Kasumi-1 (cell line): Measurements from ENCODE around the gene EIF4G1.
"Not testable (repeated sequence)": the region's sequence is repeated elsewhere in the genome, so short reads cannot be mapped to it uniquely, and the experiment has no call there.

Experiments used
- DNase-seq, 2 experiments: peaks; one replicate each; lab custom pipeline; 2025; lab: John Stamatoyannopoulos, UW

EIF4G1 gene

DNA sequence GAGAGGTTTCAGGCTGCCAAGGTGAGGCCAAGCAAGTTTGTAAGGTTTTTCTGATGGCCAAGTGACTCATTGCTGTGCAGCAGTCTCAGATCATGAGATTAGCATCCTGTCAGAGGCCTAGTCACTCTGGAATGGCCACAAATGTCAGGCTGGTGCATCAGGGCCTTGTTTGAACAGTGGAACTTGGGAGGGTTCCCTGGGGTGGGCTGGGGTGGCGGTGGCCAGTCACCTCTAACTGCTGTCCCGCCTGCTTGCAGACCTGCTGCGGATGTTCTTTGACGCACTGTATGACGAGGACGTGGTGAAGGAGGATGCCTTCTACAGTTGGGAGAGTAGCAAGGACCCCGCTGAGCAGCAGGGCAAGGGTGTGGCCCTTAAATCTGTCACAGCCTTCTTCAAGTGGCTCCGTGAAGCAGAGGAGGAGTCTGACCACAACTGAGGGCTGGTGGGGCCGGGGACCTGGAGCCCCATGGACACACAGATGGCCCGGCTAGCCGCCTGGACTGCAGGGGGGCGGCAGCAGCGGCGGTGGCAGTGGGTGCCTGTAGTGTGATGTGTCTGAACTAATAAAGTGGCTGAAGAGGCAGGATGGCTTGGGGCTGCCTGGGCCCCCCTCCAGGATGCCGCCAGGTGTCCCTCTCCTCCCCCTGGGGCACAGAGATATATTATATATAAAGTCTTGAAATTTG is 20.2 kb downstream of the EIF4G1 start:
- DNase-seq = no peak

DNA sequence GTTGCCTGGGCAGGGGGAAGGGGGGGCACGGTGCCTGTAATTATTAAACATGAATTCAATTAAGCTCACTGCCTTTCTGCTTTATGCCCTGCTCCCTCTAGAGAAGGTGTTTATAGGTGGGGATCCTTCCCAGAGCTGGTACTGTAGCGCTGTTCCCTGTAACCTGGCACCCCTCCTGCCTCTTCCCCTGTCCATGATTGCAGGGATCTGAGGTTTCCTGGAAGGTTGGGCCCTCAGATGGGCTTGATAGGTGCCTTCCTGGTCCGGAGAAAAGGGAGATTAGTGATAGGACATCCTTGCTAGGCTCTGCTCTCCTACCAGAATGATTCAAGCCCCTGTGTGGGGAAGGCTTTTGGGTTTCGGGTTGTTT is 20.9 kb downstream of the EIF4G1 start:
- no peak for DNase-seq

DNA sequence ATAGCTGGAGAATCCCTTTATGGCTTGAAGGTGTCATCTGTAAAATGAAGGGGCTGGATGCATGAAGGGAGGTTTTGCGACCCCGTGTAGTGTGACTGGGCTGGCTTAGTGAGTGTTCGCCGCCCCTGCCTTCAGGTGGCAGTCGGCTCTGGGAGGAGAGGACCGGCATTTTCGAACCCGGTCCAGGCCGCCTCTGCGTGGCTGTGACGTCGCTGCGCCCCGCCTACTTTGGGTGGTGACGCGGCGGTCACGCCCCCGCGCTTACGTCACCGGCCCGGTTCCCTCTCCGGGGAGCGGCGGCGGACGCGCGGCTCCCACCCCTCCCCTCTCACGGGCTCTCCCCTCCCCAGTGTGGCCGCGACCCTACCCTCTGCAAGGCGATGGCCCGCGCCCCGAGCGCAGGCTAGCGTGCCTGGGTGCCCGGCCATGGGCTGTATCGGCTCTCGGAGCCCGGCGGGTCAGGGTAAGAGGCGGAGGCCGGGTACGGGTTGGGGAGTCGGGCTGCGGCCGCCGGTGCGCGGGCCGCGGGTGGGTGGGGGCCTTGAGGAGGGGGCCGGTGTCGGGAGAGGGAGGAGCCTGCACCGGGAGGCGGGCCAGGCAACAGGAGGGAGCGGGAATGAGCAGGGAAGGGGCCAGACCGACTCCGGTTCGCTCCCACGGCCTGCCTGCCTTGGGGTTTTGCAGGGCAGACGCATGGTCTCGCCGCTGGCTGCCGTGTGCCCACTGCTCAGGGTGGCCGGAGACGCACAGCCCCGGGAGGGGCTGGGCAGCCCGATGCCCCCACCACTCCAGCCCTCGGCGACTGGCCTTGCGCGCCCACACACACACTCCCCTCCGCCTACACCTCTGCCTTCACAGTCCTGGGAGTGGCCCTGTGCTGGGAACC is 21.5 kb downstream of the EIF4G1 start:
- DNase-seq = peak; percentile 45 to 48

DNA sequence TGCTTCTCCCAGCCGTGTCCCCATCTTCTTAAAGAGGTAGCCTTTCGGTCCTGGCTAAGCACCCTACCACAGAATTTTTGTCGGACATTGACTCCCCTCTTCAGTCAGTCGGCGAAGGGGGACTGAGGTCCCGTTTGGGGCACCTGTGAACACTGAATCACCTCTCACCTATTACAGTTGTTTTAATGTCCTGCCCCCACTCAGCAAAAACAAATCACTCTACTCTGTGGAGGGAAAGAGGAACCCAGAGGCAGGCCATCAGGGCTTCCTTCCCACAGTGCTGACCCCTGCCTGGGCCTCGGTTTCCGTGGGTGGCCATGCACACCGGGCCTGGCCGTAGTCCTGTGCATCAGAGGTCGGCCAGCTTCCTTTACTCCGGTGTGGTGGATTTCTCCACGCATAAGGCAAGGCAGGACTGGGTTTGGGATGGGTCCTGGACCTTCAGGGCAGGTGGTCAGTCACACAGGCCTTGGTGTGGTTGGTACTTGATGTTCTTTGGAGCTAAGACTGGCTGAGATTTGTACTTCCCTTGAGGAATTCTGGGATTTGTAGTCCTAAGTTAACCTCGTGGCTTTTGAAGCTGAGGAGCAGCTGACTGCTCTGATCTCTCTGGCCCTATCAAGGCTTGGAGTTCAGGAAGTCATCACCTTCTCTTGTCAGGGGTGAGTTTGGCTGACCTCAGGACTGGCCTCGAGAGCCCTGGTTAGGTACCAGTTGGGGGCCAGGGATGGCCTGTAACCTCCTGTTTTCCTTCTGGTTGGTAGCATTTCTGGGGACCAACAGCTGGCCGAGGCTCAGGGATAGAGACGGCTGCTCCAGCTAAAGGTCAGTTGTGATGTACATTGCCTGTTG is 22.4 kb downstream of the EIF4G1 start:
- DNase-seq = peak; percentile 11 to 34

DNA sequence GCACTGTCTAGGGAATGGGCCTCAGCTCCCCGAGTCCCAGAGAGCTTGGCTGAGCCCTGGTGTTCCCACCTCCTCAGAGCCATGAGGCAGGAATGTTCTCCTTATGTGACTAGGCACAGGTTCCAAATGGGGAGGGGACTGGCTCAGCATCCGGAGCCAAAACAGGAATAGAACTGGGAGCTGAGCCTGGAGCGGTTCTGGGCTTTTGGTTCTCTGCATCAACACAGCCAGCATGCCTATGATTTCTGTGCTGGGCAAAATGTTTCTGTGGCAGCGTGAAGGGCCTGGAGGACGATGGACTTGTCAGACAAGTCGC is 23.0 kb downstream of the EIF4G1 start, which contains the start of gene FAM131A:
TSS of gene FAM131A (plus strand) at position 202 of the 316 bp plus-strand sequence. CDS start at position 233, 31 bp downstream.
- DNase-seq = no peak

DNA sequence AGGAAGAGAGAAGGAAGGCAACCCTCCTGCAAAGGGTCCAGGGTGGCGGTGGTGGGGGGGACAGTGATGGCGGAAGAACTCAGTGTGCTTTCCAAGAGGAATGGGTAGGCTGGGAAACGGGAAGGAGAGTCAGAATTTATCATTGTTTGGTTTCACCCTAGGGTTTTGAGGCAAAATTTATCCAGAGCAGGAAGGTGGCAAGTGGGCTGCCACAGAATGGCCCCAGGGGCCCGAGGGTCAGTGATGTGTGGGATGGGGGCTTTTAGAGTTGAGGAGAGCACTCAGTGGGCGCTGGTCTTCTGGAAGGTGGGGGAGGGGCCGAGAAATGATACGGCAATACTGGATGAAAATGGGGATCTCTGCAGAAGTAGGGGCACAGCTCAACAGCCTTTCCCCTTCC is 23.6 kb downstream of the EIF4G1 start:
- no peak for DNase-seq

DNA sequence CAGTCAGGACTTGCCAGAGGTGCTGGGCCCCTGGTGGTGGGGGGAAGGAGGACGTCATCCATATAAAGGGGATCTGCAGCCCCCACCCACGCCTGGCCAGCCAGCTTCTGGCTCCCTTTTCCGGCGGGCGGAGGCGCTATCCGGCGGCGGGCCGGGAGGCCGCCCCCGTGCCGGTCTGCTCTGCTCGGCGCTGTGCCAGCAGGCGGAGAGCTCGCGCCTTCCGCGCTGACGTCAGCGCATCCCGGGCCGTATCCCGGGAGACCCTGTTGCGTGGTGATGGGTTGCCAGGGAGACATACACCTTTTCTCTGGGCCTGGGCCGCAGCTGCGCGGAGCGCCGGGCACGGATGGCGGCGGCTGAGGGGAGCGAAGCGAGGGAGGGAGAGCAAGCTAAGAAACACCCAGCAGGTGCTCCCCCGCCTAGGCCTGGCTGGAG is 24.1 kb downstream of the EIF4G1 start:
- no peak for DNase-seq

DNA sequence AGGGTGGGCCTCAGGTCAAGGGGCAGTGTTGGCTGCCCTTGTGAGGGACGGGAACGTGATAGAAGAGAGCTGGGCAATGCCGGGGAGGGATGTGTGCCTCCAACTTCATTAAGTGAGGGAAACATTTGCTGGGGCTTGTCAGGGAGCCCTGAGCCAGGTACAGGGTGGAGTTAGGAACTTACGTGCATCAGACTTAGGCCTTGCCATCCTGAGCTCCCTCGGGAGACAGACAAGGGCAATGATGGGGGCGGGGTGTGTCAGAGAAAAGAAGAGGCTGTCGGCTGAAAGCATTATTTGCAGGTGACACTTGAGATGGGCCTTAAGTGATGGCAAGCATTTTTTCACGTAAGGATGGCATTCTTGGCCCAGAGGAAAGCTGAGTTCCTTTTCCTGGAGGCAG is 24.6 kb downstream of the EIF4G1 start:
- DNase-seq = no peak

DNA sequence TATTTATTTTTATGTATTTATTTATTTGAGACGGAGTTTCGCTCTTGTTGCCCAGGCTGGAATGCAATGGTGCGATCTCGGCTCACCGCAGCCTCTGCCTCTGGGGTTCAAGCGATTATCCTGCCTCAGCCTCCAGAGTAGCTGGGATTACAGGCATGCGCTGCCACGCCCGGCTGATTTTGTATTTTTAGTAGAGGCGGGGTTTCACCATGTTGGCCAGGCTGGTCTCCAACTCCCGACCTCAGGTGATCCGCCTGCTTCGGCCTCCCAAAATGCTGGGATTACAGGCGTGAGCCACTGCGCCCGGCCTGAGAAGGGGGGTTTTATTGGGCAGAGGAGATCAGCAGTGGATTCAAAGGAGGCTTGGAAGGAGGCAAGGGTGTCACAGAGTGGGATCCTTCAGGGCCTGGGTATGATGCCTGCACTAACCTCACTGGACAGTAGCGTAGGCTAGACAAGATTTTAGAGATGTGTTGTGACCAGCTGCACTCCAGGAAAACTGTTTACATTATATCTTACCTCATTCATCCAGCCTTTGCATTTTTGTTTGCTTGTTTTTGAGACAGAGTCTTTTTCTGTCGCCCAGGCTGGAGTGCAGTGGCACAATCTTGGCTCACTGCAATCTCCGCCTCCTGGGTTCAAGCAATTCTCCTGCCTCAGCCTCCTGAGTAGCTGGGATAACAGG is 25.2 kb downstream of the EIF4G1 start:
- DNase-seq = not testable (repeated sequence)

DNA sequence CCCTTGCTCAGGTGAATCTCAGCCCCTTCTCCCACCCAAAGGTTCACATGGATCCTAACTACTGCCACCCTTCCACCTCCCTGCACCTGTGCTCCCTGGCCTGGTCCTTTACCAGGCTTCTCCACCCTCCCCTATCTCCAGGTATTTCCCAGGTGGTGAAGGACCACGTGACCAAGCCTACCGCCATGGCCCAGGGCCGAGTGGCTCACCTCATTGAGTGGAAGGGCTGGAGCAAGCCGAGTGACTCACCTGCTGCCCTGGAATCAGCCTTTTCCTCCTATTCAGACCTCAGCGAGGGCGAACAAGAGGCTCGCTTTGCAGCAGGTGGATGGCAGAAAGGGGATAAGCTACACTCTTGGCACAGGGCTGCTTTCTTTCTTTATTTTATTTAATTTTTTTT is 27.5 kb downstream of the EIF4G1 start:
- no peak for DNase-seq

DNA sequence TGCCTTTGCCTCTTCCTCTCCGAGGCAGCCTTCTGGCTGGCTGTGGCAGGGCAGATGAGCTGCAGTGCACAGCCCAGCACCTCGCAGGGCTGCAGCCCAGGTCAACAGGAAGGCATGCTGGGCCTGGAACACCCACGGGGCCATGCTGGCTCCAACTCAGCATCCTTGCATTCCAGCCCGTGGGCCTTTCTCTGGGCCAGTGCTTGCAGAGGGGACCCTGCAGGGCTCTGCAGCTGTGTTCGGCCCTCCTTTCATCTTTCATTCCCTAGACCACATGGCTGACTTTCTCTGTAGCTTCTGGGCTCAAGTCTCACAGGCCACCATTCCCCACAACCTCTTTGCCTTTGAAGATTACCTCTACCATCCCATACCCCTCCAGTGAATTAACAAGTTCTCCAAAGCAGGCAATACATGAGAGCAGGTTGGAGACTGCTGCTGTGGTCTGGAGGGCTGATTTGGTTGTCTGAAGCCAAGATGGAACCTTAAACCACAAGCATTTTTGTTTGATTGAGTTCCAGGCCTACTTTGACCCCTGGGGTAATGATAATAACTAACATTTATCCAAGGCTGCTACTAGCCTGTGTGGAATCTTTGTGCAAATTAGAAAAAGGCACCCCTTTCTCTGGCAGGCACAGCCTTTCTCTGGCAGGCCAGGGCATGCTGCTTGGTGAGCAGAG is 28.9 kb downstream of the EIF4G1 start:
- no peak for DNase-seq

DNA sequence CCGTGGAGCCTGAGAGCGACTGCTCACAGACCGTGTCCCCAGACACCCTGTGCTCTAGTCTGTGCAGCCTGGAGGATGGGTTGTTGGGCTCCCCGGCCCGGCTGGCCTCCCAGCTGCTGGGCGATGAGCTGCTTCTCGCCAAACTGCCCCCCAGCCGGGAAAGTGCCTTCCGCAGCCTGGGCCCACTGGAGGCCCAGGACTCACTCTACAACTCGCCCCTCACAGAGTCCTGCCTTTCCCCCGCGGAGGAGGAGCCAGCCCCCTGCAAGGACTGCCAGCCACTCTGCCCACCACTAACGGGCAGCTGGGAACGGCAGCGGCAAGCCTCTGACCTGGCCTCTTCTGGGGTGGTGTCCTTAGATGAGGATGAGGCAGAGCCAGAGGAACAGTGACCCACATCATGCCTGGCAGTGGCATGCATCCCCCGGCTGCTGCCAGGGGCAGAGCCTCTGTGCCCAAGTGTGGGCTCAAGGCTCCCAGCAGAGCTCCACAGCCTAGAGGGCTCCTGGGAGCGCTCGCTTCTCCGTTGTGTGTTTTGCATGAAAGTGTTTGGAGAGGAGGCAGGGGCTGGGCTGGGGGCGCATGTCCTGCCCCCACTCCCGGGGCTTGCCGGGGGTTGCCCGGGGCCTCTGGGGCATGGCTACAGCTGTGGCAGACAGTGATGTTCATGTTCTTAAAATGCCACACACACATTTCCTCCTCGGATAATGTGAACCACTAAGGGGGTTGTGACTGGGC is 30.3 kb downstream of the EIF4G1 start:
- DNase-seq = no peak

DNA sequence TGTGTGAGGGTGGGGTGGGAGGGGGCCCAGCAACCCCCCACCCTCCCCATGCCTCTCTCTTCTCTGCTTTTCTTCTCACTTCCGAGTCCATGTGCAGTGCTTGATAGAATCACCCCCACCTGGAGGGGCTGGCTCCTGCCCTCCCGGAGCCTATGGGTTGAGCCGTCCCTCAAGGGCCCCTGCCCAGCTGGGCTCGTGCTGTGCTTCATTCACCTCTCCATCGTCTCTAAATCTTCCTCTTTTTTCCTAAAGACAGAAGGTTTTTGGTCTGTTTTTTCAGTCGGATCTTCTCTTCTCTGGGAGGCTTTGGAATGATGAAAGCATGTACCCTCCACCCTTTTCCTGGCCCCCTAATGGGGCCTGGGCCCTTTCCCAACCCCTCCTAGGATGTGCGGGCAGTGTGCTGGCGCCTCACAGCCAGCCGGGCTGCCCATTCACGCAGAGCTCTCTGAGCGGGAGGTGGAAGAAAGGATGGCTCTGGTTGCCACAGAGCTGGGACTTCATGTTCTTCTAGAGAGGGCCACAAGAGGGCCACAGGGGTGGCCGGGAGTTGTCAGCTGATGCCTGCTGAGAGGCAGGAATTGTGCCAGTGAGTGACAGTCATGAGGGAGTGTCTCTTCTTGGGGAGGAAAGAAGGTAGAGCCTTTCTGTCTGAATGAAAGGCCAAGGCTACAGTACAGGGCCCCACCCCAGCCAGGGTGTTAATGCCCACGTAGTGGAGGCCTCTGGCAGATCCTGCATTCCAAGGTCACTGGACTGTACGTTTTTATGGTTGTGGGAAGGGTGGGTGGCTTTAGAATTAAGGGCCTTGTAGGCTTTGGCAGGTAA is 31.1 kb downstream of the EIF4G1 start:
- peak; percentile 85 to 88 for DNase-seq

DNA sequence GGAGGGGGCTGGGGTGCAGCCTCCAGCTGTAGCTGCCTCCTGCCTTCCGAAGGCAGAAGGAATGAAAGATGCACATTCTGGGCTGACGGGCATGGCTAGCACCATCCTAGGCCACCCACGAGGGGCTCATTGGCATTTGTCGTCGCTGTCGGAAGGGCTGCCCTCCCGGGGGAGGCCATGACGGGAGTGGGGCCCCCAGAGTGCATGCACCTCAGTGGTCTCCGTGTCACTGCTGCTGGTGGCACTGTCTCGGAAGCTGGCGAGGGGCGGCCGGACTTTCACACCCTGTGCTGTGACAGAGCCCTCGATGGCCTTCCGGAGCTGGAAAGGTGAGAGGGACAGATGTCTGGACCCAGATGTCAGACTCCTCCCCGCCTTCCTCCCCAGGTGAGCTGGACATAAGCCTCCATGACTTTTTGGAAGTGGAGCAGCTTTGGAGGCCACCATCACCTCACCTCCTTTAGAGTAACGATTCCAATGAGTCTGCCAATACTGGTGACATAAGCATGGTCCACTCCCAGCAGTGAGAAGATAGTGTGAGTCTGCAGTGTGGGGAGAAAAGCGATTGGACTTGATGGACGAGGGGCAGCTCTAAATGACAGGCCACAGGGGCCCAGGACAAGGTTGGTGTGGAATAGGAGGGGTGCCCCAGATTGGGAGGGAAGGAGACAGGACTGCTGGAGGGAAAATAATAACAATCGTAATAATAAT is 32.2 kb downstream of the EIF4G1 start:
- no peak for DNase-seq

DNA sequence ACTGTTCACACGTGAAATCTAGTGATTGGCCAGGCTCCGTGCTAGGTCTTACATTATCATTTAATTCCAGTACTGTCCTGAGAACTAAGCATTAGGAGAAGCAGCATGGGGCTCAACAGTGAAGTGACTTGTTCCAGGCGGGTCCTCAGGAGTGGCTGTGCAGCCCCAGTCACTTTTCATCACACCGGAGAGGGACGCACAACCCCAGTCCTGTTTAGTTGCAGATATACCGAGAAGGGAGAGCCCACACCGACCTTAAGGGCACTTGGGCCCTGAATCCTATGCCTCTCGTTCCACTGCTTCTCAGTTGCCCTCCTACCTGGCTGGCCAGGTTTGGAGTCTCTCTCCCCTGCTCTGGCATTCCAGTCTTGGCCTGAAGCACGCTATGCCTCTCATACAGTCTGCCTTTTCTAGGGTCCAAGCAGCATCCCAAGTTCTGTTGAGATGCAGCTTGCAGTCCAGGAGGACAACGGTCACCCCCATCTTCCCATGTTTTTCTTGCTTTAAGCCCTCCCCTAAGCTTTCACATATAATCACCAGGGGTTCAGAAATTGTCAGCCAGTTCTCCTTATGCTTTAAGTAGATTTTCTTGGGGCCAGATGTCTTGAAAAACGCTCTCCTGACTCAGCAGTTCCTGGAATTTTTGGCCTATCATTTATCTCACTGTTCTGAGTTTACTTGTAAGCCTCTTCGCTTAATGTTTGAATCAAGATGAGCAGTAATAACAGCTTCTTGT is 33.1 kb downstream of the EIF4G1 start:
- no peak for DNase-seq

DNA sequence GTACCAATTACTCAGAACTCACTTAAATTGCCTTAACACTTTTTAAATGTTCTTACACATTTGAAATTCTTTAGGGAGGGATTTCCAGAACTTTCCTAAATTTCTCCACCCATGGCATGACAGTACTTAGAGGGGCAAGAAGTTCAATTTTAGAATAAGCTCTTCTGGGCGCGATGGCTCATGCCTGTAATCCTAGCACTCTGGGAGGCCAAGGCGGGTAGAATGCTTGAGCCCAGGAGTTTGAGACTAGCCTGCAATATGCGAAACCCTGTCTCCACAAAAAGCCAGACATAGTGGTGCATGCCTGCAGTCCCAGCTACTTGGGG is 33.6 kb downstream of the EIF4G1 start:
- DNase-seq = no peak

DNA sequence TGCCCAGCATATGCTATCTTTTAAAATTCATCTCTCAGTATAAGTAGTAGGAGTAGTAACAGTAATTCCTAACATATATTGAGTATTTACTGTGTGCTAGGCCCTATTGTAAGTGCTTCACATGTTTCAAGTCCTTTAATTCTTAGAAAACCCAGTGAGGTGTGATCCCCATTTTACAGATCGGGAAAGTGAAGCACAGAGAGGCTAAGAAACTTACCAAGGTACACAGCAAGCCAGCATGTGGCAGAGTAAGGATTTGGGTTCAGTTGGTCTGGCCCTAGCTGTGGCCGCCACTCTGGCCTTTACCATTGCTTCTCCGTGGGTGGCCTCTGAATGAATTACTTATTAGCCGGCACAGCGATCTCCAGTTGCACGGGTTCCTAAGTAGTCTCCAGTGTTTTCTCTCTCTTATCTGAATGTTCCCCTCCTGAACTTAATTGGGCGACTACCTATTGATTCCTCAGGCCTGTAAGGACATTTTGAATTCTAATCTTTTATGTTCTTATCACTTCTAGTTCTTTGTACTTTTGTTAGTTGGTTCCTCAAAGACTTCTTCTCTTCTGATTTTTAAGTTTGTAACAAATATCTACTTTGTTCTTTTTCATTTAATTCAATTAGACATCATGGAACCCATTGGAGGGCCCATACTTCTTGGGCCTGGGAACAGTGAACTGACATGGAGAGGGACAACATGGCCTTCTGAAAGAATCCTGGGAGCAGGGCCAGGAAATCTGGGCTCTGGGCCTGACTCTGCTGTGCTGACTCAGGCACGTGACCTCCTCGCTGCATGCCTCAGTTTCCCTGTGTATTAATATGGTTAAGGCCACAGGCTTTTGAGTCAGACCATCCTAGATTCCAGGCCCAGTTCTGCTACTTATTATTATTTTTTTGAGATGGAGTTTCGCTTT is 35.4 kb downstream of the EIF4G1 start:
- no peak for DNase-seq
